ENCODE data around the gene SYT3.

Gene SYT3

GRCh38 chr19:50662651-50663481, 23.2 kb upstream of the SYT3 start:
- no peak for DNase-seq (ENCODE audit: low read depth, low spot score)

GRCh38 chr19:50661766-50662650, 22.3 kb upstream of the SYT3 start:
- DNase-seq (ENCODE audit: low read depth, low spot score) = no peak
- no peak overlapping the region for H3K27ac ChIP-seq

More at GRCh38 chr19:50662651-50663481, 23.2 kb upstream of the SYT3 start:
- no peak overlapping the region for H3K27ac ChIP-seq

- DNase-seq (ENCODE audit: low read depth, low spot score) = no peak
- no peak overlapping the region for H3K27ac ChIP-seq
Observed at GRCh38 chr19:50661023-50661422, 21.3 kb upstream of the SYT3 start.

GRCh38 chr19:50660088-50660366, 20.3 kb upstream of the SYT3 start:
- no peak overlapping the region for H3K27ac ChIP-seq
- DNase-seq (ENCODE audit: low read depth, low spot score) = no peak

- H3K27ac ChIP-seq = no peak overlapping the region
- DNase-seq (ENCODE audit: low read depth, low spot score) = no peak
Observed at GRCh38 chr19:50659318-50660087, 19.8 kb upstream of the SYT3 start.

DNA sequence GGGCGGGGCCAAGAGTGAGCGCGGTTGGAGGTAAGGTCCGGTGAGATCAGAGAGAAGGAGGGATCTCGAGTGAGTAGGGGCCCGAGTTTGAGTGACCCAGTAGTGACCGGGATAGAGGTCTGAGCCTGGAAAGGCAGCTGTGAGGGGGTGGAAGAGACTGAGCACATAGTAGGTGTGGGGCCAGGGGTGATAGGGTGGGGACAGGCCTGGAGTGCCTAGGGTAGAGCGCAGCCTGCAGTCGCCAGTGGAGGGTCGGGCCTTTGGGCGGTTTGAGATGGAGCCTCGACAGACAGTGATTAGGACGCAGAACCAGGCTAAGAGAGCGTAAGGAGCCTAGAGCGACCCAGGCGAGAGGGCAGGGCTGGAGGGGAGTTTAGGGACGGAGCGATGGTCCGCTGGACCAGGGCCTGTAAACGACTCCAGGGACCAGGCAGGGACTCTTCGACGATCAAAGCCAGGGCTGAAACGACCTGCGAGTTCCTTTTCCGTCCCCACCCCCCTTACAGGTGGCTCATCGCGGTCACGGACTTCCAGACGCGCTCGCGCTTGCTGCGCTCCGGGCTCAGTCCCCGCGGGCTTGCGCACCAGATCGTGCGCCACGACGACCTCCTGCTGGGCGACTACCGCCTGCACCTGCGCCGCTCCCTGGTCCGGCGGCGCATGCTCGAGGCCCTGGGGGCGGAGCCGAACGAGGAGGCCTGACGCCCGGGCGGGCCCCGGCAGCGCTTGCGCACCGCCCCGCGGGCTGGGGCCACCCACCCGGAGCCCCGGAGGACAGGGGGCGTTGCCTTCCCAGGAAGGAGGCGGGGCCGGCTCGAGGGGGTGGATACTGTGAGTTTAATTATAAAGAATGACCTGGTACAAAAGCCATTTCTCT, 19.0 kb upstream of the SYT3 start:
- H3K27ac ChIP-seq = no peak overlapping the region
- DNase-seq (ENCODE audit: low read depth, low spot score) = no peak

- DNase-seq (ENCODE audit: low read depth, low spot score) = peak; percentile 78
- no peak overlapping the region for H3K27ac ChIP-seq
Observed at GRCh38 chr19:50657712-50658440, 18.2 kb upstream of the SYT3 start.

DNA sequence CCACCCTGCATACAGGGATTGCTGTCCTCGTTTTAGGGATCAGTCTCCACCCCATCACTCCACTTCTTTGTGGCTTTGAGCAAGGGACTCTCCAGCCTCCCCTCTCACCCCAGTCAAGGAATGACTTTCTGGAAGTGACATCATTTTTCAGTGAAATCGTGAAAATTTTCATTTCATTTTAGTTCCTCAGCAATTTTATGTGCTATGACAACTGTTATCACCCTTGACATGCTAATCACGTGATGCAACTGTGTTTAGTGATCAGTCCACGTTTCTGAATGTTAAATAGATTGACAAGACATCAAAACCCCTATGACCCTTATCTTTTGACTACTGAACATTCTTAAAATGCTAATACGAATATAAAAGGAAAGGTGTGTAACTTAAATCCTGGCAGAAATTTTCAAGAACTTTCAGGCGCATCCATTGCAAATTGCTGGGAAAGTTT, 17.6 kb upstream of the SYT3 start:
- H3K27ac ChIP-seq = no peak overlapping the region
- DNase-seq (ENCODE audit: low read depth, low spot score) = no peak

DNA sequence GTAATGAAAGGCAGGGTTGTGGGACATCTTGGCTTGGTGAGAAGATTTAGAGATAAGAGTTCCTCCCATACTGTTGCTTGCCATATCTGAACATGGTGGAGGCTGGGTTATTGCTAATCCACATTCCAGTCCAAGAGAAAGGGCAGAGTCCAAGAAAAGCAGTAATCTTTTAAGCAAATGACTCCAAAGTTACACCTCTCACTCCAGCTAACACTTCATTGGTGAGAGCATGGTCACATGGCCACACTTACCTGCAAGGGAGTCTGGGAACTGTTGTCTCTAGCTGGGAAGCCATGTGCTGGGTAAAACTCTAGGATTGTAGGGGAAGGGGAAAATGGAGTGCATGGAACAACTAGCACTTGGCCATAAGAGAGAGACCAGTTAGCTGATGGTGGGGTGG, 15.2 kb upstream of the SYT3 start:
- no peak overlapping the region for H3K27ac ChIP-seq
- DNase-seq (ENCODE audit: low read depth, low spot score) = no peak

DNA sequence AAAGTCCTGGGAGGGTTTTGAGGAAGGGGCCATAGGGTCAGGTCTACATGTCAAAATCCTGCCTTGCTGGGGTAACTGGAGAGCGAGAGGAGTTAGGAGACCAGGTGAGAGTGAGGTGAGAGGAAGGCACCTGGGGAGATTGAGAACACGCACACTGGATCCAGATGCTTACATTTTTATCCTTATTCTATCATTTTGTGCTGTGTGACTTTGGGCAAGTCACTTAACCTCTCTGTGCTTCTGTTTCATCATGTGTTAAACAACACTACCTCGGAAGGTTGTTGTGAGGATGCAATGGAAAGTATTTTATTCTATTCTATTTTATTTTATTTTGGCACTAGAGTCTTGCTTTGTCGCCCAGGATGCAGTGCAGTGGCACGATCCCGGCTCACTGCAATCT, 13.0 kb upstream of the SYT3 start:
- DNase-seq (ENCODE audit: low read depth, low spot score) = no peak
- H3K27ac ChIP-seq = no peak overlapping the region

DNA sequence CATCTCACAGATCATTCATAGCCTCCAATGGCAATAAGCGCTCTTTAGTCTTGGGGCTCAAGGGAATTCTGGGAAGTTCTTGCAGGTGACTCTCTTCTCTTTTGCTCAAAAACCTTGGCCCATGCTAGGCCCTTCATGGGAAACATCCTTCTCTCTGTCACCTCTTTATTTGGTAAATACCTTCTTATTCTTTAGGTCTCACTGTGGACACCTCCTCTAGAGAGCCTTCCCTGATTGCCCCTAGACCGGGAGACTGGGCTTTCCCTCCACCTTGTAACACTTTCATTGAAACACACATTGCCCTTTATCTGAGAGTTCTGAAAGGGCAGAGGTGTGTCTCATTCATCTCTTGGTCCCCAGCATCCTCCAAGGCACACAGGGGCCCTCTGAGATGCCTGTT, 11.5 kb upstream of the SYT3 start:
- no peak for DNase-seq (ENCODE audit: low read depth, low spot score)

DNA sequence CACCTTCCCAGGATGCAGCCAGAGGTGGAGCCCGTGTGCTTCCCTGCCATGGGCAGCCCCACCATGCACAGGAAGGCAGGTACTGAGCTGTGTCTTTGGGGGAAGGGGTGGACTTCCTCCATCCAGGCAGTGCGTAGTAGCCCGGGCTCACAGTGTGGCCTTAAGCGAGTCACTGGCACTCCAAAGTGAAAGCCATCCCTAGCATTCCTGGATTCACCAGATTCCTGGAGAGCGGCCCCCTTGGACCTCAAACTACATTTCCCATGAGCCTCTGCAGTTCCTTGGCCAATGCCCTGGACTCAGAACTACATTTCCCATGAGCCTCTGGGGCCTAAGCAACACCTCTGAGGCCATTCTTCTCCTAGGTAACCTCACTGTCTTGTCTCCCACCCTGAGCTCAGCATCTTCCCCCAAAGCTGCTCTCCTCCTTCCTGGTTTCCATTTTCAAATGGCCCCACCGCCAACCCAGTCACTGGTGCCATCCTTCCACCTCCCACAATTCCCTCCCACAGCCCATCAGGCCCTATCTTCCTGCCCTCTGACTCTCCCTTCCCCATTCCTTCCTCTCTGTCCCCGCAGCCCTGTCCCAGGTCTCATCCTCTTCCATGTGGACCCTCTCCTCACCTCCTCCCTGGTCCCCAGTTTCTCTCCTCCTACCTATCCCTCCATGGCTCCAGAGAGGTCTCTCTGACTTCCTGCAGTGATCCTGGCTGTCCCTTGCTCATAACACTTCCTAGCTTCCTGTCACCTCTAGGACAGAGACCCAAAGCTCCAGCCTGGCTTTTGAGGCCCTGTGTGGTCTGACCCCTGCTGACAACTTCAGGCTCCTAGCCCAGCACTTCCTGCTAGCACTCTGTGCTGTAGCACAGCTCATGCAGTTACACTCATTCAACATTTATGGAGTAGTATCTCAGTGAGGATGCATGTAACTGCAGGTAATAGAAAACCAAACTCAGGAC, 10.0 kb upstream of the SYT3 start, which contains the start of gene C19orf81:
Gene C19orf81, plus strand, starts transcription at position 13 of the 959 bp plus-strand sequence. Its CDS starts 0 bp downstream, at position 13.
- no peak within 1 kb of the TSS for H3K27ac ChIP-seq
- no peak for DNase-seq (ENCODE audit: low read depth, low spot score)

More for the DNA sequence above, 11.5 kb upstream of the SYT3 start:
- H3K27ac ChIP-seq = no peak overlapping the region

DNA sequence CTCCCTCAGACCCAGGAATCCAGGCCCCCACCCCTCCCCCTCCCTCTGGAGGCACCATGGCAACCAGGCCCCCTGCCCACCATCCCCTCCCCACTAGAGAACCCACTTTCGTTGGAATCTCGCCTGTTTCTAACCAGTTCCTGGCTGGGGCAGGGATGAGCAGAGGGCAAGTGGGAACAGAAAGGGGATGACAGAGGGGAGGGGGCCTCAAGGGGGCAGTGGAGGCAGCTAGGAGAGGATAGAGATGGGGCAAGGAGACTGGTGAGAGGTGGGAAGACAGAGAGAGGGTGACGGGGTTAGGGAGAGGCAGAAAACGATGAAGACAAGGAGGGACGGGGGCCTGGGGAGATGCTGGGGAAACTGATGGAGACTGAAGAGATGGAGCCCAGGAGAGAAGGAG, 9.0 kb upstream of the SYT3 start:
- no peak for DNase-seq (ENCODE audit: low read depth, low spot score)
- H3K27ac ChIP-seq = no peak overlapping the region

- no peak overlapping the region for H3K27ac ChIP-seq
- DNase-seq (ENCODE audit: low read depth, low spot score) = no peak
Observed at GRCh38 chr19:50647879-50648615, 8.4 kb upstream of the SYT3 start.

- no peak for DNase-seq (ENCODE audit: low read depth, low spot score)
- no peak overlapping the region for H3K27ac ChIP-seq
Observed at GRCh38 chr19:50646074-50646807, 6.6 kb upstream of the SYT3 start.

GRCh38 chr19:50645107-50645506, 5.4 kb upstream of the SYT3 start:
- no peak overlapping the region for H3K27ac ChIP-seq
- DNase-seq (ENCODE audit: low read depth, low spot score) = no peak

Measured in epithelial cell of prostate (primary cell).